ENCODE results near the gene TFCP2.
"Not testable (repeated sequence)": the region's sequence is repeated elsewhere in the genome, so short reads cannot be mapped to it uniquely, and the experiment has no call there.

Gene TFCP2

GRCh38 chr12:51172515-51173431, at the start of gene TFCP2:
Gene TFCP2, minus strand, starts transcription at chr12:51173135. Its CDS starts 713 bp downstream, at chr12:51172422.
- peak; percentile 92 for DNase-seq

- no peak for DNase-seq
Observed at GRCh38 chr12:51222461-51222860, 49.5 kb upstream of the TFCP2 start.

GRCh38 chr12:51219857-51220256, 46.9 kb upstream of the TFCP2 start:
- not testable (repeated sequence) for DNase-seq

- DNase-seq, result no peak
Observed at GRCh38 chr12:51219322-51219721, 46.4 kb upstream of the TFCP2 start.

GRCh38 chr12:51218607-51219161, 45.7 kb upstream of the TFCP2 start:
- DNase-seq, result no peak

GRCh38 chr12:51217968-51218606, 45.2 kb upstream of the TFCP2 start, which contains the start of gene POU6F1:
Gene POU6F1, minus strand, starts transcription at chr12:51218062. Its CDS starts 11,226 bp downstream, at chr12:51206836.
- peak; percentile 68 for DNase-seq

GRCh38 chr12:51217133-51217967, 44.4 kb upstream of the TFCP2 start:
- peak; percentile 50 for DNase-seq

GRCh38 chr12:51216642-51217041, 43.7 kb upstream of the TFCP2 start:
- no peak for DNase-seq

- no peak for DNase-seq
Observed at GRCh38 chr12:51214895-51215294, 42.0 kb upstream of the TFCP2 start.

GRCh38 chr12:51210690-51211395, 37.9 kb upstream of the TFCP2 start:
- DNase-seq, result no peak

- no peak for DNase-seq
Observed at GRCh38 chr12:51209259-51209658, 36.3 kb upstream of the TFCP2 start.

- no peak for DNase-seq
Observed at GRCh38 chr12:51208016-51208660, 35.2 kb upstream of the TFCP2 start.

GRCh38 chr12:51205350-51205749, 32.4 kb upstream of the TFCP2 start:
- no peak for DNase-seq

GRCh38 chr12:51202718-51203117, 29.8 kb upstream of the TFCP2 start:
- no peak for DNase-seq

GRCh38 chr12:51200806-51201205, 27.9 kb upstream of the TFCP2 start:
- no peak for DNase-seq

GRCh38 chr12:51200156-51200555, 27.2 kb upstream of the TFCP2 start:
- no peak for DNase-seq

- DNase-seq, result no peak
Observed at GRCh38 chr12:51199366-51199945, 26.5 kb upstream of the TFCP2 start.

GRCh38 chr12:51198568-51199365, 25.8 kb upstream of the TFCP2 start:
- DNase-seq, result no peak

- no peak for DNase-seq
Observed at GRCh38 chr12:51197736-51198567, 25.0 kb upstream of the TFCP2 start.

All from stimulated activated CD4-positive, alpha-beta T cell treated with anti-CD3 and anti-CD28 coated beads, Interleukin-4, amount 100 ng/mL, for 1 hour (primary cell).